Measurements from ENCODE around the gene IGF2BP2.

Gene IGF2BP2

DNA sequence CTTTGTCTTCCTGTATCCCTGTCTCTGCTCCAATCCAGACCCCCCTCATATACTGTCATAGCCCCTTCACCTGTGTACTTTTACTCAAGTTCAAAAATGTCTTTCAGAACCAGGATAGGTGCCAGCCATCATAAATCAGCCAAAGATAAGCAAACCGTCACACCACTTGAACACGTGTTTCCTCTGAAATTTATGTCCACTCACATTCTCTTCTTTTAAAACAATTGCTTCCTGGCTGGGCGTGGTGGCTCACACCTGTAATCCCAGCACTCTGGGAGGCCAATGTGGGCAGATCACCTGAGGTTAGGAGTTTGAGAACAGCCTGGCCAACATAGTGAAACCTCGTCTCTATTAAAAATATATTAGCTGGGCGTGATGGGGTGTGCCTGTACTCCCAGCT, 74.1 kb downstream of the IGF2BP2 start:
- TF ChIP-seq, protein P1, sequence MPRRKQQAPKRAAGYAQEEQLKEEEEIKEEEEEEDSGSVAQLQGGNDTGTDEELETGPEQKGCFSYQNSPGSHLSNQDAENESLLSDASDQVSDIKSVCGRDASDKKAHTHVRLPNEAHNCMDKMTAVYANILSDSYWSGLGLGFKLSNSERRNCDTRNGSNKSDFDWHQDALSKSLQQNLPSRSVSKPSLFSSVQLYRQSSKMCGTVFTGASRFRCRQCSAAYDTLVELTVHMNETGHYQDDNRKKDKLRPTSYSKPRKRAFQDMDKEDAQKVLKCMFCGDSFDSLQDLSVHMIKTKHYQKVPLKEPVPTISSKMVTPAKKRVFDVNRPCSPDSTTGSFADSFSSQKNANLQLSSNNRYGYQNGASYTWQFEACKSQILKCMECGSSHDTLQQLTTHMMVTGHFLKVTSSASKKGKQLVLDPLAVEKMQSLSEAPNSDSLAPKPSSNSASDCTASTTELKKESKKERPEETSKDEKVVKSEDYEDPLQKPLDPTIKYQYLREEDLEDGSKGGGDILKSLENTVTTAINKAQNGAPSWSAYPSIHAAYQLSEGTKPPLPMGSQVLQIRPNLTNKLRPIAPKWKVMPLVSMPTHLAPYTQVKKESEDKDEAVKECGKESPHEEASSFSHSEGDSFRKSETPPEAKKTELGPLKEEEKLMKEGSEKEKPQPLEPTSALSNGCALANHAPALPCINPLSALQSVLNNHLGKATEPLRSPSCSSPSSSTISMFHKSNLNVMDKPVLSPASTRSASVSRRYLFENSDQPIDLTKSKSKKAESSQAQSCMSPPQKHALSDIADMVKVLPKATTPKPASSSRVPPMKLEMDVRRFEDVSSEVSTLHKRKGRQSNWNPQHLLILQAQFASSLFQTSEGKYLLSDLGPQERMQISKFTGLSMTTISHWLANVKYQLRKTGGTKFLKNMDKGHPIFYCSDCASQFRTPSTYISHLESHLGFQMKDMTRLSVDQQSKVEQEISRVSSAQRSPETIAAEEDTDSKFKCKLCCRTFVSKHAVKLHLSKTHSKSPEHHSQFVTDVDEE (CRISPR knock-in tag; IDR thresholded peaks at IDR 0.05) = no peak
- TF ChIP-seq TCF4 (CRISPR knock-in tag; IDR thresholded peaks at IDR 0.05; ENCODE audit: borderline replicate concordance) = no peak
- TF ChIP-seq, protein P2, sequence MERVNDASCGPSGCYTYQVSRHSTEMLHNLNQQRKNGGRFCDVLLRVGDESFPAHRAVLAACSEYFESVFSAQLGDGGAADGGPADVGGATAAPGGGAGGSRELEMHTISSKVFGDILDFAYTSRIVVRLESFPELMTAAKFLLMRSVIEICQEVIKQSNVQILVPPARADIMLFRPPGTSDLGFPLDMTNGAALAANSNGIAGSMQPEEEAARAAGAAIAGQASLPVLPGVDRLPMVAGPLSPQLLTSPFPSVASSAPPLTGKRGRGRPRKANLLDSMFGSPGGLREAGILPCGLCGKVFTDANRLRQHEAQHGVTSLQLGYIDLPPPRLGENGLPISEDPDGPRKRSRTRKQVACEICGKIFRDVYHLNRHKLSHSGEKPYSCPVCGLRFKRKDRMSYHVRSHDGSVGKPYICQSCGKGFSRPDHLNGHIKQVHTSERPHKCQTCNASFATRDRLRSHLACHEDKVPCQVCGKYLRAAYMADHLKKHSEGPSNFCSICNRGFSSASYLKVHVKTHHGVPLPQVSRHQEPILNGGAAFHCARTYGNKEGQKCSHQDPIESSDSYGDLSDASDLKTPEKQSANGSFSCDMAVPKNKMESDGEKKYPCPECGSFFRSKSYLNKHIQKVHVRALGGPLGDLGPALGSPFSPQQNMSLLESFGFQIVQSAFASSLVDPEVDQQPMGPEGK (CRISPR knock-in tag; IDR thresholded peaks at IDR 0.05; ENCODE audit: borderline replicate concordance) = no peak
- TF ChIP-seq, protein P3, sequence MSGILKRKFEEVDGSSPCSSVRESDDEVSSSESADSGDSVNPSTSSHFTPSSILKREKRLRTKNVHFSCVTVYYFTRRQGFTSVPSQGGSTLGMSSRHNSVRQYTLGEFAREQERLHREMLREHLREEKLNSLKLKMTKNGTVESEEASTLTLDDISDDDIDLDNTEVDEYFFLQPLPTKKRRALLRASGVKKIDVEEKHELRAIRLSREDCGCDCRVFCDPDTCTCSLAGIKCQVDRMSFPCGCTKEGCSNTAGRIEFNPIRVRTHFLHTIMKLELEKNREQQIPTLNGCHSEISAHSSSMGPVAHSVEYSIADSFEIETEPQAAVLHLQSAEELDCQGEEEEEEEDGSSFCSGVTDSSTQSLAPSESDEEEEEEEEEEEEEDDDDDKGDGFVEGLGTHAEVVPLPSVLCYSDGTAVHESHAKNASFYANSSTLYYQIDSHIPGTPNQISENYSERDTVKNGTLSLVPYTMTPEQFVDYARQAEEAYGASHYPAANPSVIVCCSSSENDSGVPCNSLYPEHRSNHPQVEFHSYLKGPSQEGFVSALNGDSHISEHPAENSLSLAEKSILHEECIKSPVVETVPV (CRISPR knock-in tag; IDR thresholded peaks at IDR 0.05) = no peak
- TF ChIP-seq ZNF565 (CRISPR knock-in tag; conservative IDR thresholded peaks at IDR 0.05; ENCODE audit: low read depth) = no peak
- no peak for TF ChIP-seq RARB (CRISPR knock-in tag; IDR thresholded peaks at IDR 0.05)
- TF ChIP-seq ZC3H10 (CRISPR knock-in tag; IDR thresholded peaks at IDR 0.05) = no peak
- no peak for TF ChIP-seq ZFP3 (CRISPR knock-in tag; IDR thresholded peaks at IDR 0.05)
- no peak for TF ChIP-seq SNAI2 (CRISPR knock-in tag; IDR thresholded peaks at IDR 0.05)
- TF ChIP-seq BACH2 (CRISPR knock-in tag; IDR thresholded peaks at IDR 0.05; ENCODE audit: borderline replicate concordance) = no peak
- TF ChIP-seq GLIS3 (CRISPR knock-in tag; IDR thresholded peaks at IDR 0.05) = no peak
- TF ChIP-seq ESRRG (CRISPR knock-in tag; IDR thresholded peaks at IDR 0.05) = no peak
- TF ChIP-seq, protein P4, sequence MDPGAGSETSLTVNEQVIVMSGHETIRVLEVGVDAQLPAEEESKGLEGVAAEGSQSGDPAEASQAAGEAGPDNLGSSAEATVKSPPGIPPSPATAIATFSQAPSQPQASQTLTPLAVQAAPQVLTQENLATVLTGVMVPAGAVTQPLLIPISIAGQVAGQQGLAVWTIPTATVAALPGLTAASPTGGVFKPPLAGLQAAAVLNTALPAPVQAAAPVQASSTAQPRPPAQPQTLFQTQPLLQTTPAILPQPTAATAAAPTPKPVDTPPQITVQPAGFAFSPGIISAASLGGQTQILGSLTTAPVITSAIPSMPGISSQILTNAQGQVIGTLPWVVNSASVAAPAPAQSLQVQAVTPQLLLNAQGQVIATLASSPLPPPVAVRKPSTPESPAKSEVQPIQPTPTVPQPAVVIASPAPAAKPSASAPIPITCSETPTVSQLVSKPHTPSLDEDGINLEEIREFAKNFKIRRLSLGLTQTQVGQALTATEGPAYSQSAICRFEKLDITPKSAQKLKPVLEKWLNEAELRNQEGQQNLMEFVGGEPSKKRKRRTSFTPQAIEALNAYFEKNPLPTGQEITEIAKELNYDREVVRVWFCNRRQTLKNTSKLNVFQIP (CRISPR knock-in tag; IDR thresholded peaks at IDR 0.05; ENCODE audit: borderline replicate concordance, low read depth) = no peak
- TF ChIP-seq ISL1 (CRISPR knock-in tag; IDR thresholded peaks at IDR 0.05) = no peak
- ATAC-seq = no peak

DNA sequence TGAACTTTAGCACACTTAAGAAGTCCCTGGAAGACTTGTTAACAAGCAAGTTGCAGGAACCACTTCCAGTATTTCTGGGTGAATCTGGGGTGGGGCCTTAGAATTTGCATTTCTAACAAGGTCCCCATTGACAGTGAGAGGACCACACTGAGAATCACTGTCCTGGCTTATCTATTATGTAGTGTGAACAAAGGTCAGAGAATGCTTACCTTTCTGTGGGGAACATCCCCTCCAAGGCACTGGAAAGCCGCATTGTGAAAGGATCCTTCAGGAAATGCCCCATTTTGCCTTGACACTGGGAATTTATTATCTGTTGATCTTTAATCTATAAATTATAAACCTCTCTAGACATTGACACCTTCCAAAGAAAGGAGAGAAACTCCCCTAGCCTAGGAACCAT, 74.8 kb downstream of the IGF2BP2 start:
- ATAC-seq = no peak

DNA sequence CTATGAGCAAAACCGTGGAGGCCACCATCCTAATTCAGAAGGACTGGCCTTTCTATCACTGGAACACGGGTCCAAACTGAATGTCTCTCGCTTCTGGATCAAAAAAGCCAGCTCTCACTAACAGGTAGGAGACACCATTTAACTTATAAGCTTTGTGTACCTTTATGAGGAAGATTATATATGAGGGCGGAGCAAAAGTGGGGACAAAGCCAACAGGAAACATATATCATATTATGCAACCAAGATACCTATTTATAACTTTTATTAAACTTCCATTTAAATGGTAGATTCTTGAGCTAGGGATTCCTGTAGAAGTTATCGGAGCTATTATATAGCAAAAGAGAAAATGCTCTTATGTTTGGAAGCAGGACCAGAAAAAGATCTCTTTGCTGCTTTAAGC, 78.4 kb downstream of the IGF2BP2 start:
- ATAC-seq = no peak
- TF ChIP-seq ZNF70 (CRISPR knock-in tag; IDR thresholded peaks at IDR 0.05) (no peak), TOX (CRISPR knock-in tag; IDR thresholded peaks at IDR 0.05; ENCODE audit: borderline replicate concordance) (no peak), TCF4 (CRISPR knock-in tag; IDR thresholded peaks at IDR 0.05; ENCODE audit: borderline replicate concordance) (no peak), GLIS3 (CRISPR knock-in tag; IDR thresholded peaks at IDR 0.05) (no peak), BACH2 (CRISPR knock-in tag; IDR thresholded peaks at IDR 0.05; ENCODE audit: borderline replicate concordance) (no peak), OSR1 (CRISPR knock-in tag; IDR thresholded peaks at IDR 0.05) (no peak), RARB (CRISPR knock-in tag; IDR thresholded peaks at IDR 0.05) (no peak), ISL1 (CRISPR knock-in tag; IDR thresholded peaks at IDR 0.05) (no peak), SNAI2 (CRISPR knock-in tag; IDR thresholded peaks at IDR 0.05) (no peak)
- TF ChIP-seq, protein P4 (CRISPR knock-in tag; IDR thresholded peaks at IDR 0.05; ENCODE audit: borderline replicate concordance, low read depth) = no peak
- TF ChIP-seq, protein P1 (CRISPR knock-in tag; IDR thresholded peaks at IDR 0.05) = no peak

More for the DNA sequence above, 74.8 kb downstream of the IGF2BP2 start:
- TF ChIP-seq CSDC2 (CRISPR knock-in tag; IDR thresholded peaks at IDR 0.05) (no peak), ZFP30 (CRISPR knock-in tag; IDR thresholded peaks at IDR 0.05) (no peak), ZNF70 (CRISPR knock-in tag; IDR thresholded peaks at IDR 0.05) (no peak), PPARA (CRISPR knock-in tag; IDR thresholded peaks at IDR 0.05; ENCODE audit: borderline replicate concordance) (no peak), SNAI2 (CRISPR knock-in tag; IDR thresholded peaks at IDR 0.05) (no peak), ZC3H10 (CRISPR knock-in tag; IDR thresholded peaks at IDR 0.05) (no peak)
- TF ChIP-seq, protein P3 (CRISPR knock-in tag; IDR thresholded peaks at IDR 0.05) = no peak
- TF ChIP-seq, protein P4 (CRISPR knock-in tag; IDR thresholded peaks at IDR 0.05; ENCODE audit: borderline replicate concordance, low read depth) = no peak

Measured in SK-N-SH treated with all-trans-retinoic acid at 6 μM for 48 hours (cell line).